ENCODE data around the gene PLD4.

PLD4 gene

GRCh38 chr14:104975481-104976197 lies 51.0 kb downstream of the PLD4 start:
- peak; percentile 21 for DNase-seq (ENCODE audit: low spot score)

GRCh38 chr14:104976198-104977007 lies 51.7 kb downstream of the PLD4 start:
- peak; percentile 88 for DNase-seq (ENCODE audit: low spot score)

GRCh38 chr14:104977008-104977680 lies 52.5 kb downstream of the PLD4 start:
- DNase-seq (ENCODE audit: low spot score): no peak

- DNase-seq (ENCODE audit: low spot score): peak; percentile 26
These were observed 53.3 kb downstream of the PLD4 start, which contains the start of gene AHNAK2 for GRCh38 chr14:104977681-104978653. AHNAK2 (minus strand) TSS chr14:104978374; CDS start chr14:104978237, 137 bp downstream.

- DNase-seq (ENCODE audit: low spot score): no peak
These were observed 54.3 kb downstream of the PLD4 start for GRCh38 chr14:104978746-104979691.

- DNase-seq (ENCODE audit: low spot score): no peak
These were observed 55.3 kb downstream of the PLD4 start for GRCh38 chr14:104979758-104980610.

GRCh38 chr14:104980611-104981531 lies 56.2 kb downstream of the PLD4 start:
- DNase-seq (ENCODE audit: low spot score): no peak

- DNase-seq (ENCODE audit: low spot score): no peak
These were observed 57.2 kb downstream of the PLD4 start for GRCh38 chr14:104981699-104982541.

GRCh38 chr14:104982548-104983230 lies 58.0 kb downstream of the PLD4 start:
- no peak for DNase-seq (ENCODE audit: low spot score)

Data from CD4-positive, alpha-beta T cell treated with Interleukin-2 at 100 ng/mL for 4 hours (primary cell).